Stimulated activated CD4-positive, alpha-beta T cell treated with anti-CD3 and anti-CD28 coated beads, Interleukin-15, amount 100 ng/mL, for 24 hours (primary cell): Measurements from ENCODE around the gene ADAMTSL2.
"Not testable (repeated sequence)": the region's sequence is repeated elsewhere in the genome, so short reads cannot be mapped to it uniquely, and the experiment has no call there.

Experiments
- DNase-seq: peaks from one replicate; pipeline ENCODE4 v3.0.0-alpha.2; 2020

ADAMTSL2 gene

DNA sequence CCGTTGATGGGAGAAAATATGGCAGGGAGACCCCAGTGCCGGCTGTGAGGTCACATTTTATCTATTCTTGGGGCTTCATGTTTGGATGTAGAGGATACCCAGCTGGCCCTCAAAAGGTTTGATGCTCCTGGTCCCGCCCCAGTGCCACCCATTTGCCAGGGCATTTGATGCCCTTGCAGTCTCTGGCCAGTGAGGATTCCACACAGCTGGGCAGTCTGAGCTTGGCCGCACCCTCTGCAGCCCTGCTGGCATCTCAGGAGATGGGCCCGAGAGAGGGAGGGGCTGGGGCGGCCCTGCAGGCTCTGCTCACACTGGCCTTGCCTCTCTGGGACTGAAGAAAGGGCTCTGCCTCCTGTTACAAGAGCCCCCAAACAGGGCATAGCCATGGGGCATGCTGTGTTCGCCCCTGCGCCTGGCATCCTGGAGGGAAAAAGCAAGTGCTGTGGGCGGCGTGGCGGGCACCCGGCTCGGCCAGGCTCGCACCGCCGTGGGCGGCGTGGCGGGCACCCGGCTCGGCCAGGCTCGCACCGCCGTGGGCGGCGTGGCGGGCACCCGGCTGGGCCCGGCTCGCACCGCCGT is 27.6 kb downstream of the ADAMTSL2 start:
- no peak for DNase-seq

DNA sequence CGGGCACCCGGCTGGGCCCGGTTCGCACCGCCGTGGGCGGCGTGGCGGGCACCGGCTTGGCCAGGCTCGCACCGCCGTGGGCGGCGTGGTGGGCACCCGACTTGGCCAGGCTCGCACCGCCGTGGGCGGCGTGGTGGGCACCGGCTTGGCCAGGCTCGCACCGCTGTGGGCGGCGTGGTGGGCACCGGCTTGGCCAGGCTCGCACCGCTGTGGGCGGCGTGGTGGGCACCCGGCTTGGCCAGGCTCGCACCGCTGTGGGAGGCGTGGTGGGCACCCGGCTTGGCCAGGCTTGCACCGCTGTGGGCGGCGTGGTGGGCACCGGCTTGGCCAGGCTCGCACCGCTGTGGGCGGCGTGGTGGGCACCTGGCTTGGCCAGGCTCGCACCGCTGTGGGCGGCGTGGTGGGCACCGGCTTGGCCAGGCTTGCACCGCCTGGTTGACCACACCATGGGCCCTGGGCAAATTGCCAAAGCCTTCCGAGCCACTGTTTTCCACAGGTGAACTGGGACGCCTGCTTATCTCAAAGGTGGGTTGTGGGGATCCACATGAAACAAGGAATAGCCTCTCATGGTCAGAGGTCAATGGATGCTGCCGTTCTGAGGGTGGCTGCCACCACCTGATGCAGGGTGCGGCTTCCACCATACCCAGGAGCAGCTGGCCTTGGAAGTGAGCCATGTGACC is 28.2 kb downstream of the ADAMTSL2 start:
- DNase-seq = no peak

GRCh38 chr9:133563291-133563796 is 28.8 kb downstream of the ADAMTSL2 start:
- DNase-seq = no peak

- not testable (repeated sequence) for DNase-seq
Measured at GRCh38 chr9:133563814-133564213, 29.3 kb downstream of the ADAMTSL2 start.

DNA sequence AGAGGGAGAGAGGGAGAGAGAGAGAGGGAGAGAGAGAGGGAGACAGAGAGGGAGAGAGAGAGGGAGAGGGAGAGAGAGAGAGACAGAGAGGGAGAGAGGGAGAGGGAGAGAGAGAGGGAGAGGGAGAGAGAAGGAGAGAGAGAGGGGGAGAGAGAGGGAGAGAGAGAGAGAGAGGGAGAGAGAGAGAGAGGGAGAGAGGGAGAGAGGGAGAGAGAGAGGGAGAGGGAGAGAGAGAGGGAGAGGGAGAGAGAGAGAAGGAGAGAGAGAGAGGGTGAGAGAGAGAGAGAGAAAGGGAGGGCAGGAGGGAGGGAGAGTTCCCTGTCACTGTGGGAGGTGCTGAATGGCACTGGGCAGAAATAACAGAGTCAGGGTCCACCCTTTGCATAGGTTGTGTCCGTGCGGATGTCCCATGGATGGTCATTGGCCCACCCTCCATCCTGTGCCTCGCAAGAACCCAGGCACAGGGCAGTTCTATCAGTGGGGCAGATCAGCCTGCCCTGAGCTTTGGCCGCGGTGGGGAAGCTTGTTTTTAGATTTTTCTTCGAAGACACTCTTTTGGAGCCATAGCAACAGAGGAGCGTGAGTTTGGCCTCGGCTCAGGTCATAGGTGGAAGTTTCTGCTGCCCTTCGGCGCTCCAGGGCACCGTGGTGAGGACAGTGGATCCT is 30.1 kb downstream of the ADAMTSL2 start:
- no peak for DNase-seq

- no peak for DNase-seq
Measured at GRCh38 chr9:133566382-133566781, 31.9 kb downstream of the ADAMTSL2 start.

DNA sequence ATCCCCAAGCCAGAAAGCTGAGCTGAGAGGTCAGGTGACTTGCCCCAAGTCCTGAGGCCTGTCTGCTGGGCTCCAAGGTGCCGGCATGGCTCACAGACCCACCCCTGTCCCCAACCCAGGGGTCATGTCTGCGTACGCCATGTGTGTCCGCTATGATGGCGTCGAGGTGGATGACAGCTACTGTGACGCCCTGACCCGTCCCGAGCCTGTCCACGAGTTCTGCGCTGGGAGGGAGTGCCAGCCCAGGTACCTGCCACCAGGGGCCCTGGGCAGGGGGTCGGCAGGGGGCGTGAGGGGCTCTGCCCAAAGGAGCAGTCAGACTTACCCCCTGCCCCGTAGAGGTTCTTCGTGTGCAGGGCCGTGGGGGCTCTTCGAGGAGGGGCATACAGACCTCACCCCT is 32.3 kb downstream of the ADAMTSL2 start:
- no peak for DNase-seq

DNA sequence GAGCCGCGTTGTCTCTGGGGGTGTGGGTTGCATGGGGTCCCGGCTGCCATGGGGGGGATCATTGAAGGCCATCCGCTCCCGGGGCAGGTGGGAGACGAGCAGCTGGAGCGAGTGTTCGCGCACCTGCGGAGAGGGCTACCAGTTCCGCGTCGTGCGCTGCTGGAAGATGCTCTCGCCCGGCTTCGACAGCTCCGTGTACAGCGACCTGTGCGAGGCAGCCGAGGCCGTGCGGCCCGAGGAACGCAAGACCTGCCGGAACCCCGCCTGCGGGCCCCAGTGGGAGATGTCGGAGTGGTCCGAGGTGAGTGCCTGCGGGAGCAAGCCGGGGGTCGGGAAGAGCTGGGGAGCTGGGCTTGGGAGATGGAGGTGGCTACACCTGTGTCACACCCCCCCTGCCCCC is 33.7 kb downstream of the ADAMTSL2 start:
- DNase-seq = no peak

- no peak for DNase-seq
Measured at GRCh38 chr9:133569121-133569785, 34.7 kb downstream of the ADAMTSL2 start.

- no peak for DNase-seq
Measured at GRCh38 chr9:133569891-133570690, 35.6 kb downstream of the ADAMTSL2 start.

DNA sequence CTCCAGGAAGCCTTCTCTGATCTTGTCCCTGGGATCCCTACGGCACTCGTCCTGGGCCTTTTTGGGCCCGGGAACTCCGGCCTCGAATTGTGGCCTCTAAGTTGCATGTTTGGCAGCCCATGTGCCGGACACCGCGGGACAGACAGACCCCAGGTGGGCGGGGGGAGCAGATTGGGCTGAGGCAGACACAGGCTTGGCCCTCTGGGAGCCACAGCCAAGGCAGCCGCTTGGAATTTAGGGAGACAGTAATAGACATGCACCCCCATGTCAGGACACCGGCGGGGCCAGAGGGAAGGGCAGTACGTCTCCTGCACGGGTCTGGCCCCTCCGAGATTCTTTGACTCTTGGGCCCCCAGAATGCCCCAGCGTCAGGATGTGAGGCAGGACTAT is 36.2 kb downstream of the ADAMTSL2 start:
- DNase-seq = no peak

- DNase-seq = no peak
Measured at GRCh38 chr9:133571391-133571890, 36.9 kb downstream of the ADAMTSL2 start.

DNA sequence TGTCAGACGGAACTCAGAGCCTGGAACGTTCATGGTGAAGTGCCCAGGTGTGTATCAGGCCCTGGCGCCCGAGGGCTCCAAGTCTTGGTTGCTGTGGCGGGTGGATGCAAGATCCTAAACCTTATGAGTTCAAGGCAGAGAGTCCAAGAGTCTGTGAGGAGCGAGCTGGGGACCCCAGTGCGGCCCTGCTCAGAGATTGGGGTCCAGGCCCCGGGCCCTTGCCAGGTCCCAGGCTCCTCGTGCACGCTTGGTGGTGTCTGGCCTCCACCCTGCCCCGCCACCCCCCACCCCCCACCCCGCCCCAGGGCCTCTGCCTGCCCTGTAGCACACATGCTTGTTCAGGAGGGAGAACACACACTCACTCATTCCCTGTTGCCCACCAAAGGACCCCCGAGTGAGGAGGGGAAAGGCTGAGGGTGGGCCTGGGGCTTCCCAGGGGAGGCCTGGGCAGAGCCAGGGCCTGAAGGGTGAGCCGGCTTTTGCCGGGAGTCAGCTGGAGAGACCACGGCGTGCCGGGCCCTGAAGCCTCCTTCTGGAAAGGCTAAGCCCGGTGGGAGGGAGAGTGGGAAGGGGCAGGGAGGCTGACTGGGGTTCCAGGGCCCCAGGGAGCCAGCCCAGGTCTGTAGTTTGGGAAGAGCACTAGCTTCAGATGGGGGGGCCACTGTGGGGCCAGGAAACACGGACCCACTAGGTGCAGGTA is 37.5 kb downstream of the ADAMTSL2 start:
- no peak for DNase-seq

- DNase-seq = no peak
Measured at GRCh38 chr9:133572821-133573361, 38.4 kb downstream of the ADAMTSL2 start.

- DNase-seq = no peak
Measured at GRCh38 chr9:133573791-133574515, 39.4 kb downstream of the ADAMTSL2 start.

GRCh38 chr9:133574771-133575170 is 40.3 kb downstream of the ADAMTSL2 start:
- no peak for DNase-seq

DNA sequence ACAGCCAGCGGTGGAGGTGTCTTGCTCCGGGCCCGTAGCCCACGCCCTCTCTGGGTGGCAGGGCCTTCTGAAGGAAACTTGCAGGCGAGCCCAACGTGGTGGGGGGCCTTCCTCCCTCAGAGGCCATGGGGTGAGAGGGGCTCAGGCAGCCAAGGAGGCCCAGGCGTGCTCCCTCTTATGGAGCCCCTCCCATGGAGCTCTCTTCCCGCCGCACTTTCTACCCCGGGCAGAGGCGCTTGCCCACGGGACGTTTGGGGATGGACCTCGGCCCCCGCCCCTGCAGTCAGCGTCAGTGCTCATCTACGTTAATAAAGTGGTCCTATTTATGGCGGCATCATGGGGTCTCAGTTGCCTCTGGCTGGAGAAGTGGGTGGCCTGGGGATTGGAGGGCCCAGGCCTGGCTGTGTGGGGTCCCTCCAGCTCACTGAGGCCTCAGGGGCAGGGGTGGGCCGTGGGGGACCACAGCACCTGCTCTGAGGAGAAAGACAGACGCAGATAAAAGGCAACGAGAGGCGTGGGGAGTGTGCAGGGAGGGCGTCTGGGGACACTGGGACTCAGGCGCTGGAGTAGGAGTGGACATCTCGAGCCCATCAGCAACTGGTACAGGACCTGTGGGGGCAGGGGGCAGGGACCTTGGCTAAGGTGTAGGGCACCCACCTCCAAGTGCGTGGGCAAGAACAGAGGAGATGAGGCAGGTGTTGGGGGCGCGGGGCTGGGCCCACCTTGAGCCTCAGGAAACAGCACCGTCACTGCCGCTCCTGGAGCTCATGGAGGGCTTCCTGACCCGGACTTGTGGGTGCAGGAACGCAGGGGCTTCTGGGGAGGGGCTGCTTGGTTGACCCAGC is 40.9 kb downstream of the ADAMTSL2 start:
- no peak for DNase-seq

DNA sequence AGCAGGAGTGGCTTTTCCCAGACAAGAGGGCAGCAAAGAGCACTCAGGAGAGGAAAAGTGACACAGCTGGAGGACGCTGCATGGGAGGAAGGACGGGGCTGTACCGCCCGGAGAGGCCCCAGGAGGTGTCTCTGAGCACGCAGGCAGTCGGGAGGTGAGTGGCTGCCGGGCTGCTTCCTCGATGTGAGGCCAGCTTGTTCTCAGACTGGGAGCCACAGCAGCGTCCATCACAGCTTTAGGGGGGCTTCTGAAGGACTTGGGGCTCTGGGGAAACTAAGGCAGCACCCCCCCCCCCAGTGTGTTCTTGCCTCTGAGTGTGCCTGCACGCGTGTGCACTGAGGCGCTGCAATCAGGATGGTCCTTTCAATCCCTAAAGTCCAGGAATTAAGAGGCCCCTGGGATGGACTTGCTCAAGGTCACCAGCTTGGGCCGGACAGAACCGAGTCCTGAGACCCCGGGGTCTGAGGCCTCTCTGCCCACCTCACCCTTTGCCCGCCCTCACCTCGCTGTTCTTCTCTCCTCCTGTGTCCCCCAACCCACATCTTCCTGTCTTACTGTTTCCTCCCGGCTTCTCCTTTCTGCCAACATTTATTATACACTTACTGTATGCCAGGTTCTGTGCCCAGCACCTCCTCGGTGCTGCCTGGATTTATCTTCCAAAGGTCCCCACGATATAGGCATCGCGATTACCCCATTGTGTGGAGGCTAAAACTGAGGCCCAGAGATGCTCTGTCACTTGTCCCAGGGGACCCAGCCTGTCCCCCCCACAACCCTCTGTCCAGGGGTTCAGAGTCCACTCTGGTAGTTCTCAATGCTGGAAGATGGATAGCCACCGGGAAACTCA is 41.7 kb downstream of the ADAMTSL2 start:
- no peak for DNase-seq
